Measurements from ENCODE around the gene BEAN1.

Gene BEAN1

GRCh38 chr16:66427036-66427860 is at the start of gene BEAN1:
TSS of gene BEAN1 (plus strand) at chr16:66427295. CDS start at chr16:66437677, 10,382 bp downstream.
- no peak for FAIRE-seq
- DNase-seq (ENCODE audit: insufficient read length, low spot score), result no peak

- DNase-seq (ENCODE audit: insufficient read length, low spot score), result no peak
- FAIRE-seq, result no peak
These were observed 49.8 kb upstream of the BEAN1 start for GRCh38 chr16:66377324-66377723.

GRCh38 chr16:66378741-66379570 is 48.1 kb upstream of the BEAN1 start:
- FAIRE-seq (no peak), DNase-seq (ENCODE audit: insufficient read length, low spot score) (no peak)

GRCh38 chr16:66379571-66379941 is 47.5 kb upstream of the BEAN1 start:
- no peak for FAIRE-seq
- no peak for DNase-seq (ENCODE audit: insufficient read length, low spot score)

GRCh38 chr16:66380421-66380820 is 46.7 kb upstream of the BEAN1 start:
- no peak for FAIRE-seq
- no peak for DNase-seq (ENCODE audit: insufficient read length, low spot score)

GRCh38 chr16:66381585-66382170 is 45.4 kb upstream of the BEAN1 start:
- no peak for DNase-seq (ENCODE audit: insufficient read length, low spot score)
- no peak for FAIRE-seq

- FAIRE-seq (no peak), DNase-seq (ENCODE audit: insufficient read length, low spot score) (no peak)
These were observed 44.7 kb upstream of the BEAN1 start for GRCh38 chr16:66382171-66382965.

GRCh38 chr16:66382966-66383299 is 44.2 kb upstream of the BEAN1 start:
- DNase-seq (ENCODE audit: insufficient read length, low spot score) (no peak), FAIRE-seq (no peak)

- no peak for FAIRE-seq
- DNase-seq (ENCODE audit: insufficient read length, low spot score), result no peak
These were observed 43.5 kb upstream of the BEAN1 start for GRCh38 chr16:66383551-66383950.

- FAIRE-seq, result no peak
- DNase-seq (ENCODE audit: insufficient read length, low spot score), result no peak
These were observed 41.7 kb upstream of the BEAN1 start for GRCh38 chr16:66385415-66385814.

- FAIRE-seq, result no peak
- no peak for DNase-seq (ENCODE audit: insufficient read length, low spot score)
These were observed 40.2 kb upstream of the BEAN1 start for GRCh38 chr16:66386629-66387622.

- no peak for FAIRE-seq
- no peak for DNase-seq (ENCODE audit: insufficient read length, low spot score)
These were observed 39.2 kb upstream of the BEAN1 start for GRCh38 chr16:66387817-66388332.

- no peak for FAIRE-seq
- no peak for DNase-seq (ENCODE audit: insufficient read length, low spot score)
These were observed 38.5 kb upstream of the BEAN1 start for GRCh38 chr16:66388350-66389139.

GRCh38 chr16:66389256-66390176 is 37.6 kb upstream of the BEAN1 start:
- FAIRE-seq (no peak), DNase-seq (ENCODE audit: insufficient read length, low spot score) (no peak)

- DNase-seq (ENCODE audit: insufficient read length, low spot score) (no peak), FAIRE-seq (no peak)
These were observed 36.6 kb upstream of the BEAN1 start for GRCh38 chr16:66390346-66391108.

- FAIRE-seq (no peak), DNase-seq (ENCODE audit: insufficient read length, low spot score) (no peak)
These were observed 35.1 kb upstream of the BEAN1 start for GRCh38 chr16:66391726-66392670.
